Gastroesophageal sphincter (tissue), 3 donors: ENCODE data around the gene CHCHD6.

Experiments used
- CTCF ChIP-seq, 4 experiments: fragments of 200-600 bp in 2 of 4; fragments of 450-650 bp in 2 of 4; sonication (generic) in 1 of 4; IDR thresholded peaks; one replicate each; pipeline ENCODE4 v1.5.1; 2017 to 2019; ENCODE audit warnings: antibody characterized with exemption in 4 of 4, mild to moderate bottlenecking in 2 of 4, moderate library complexity in 2 of 4
- EP300 ChIP-seq: sonication (generic); formaldehyde crosslinking; IDR thresholded peaks from one replicate; pipeline ENCODE4 v1.6.1; 2017; ENCODE audit warnings: antibody characterized with exemption, mild to moderate bottlenecking
- POLR2A ChIP-seq, 2 donors: fragments of 450-650 bp; IDR thresholded peaks; one replicate each; pipeline ENCODE4 v1.6.1; 2017; ENCODE audit warnings: antibody characterized with exemption in 2 of 2, mild to moderate bottlenecking in 2 of 2, moderate library complexity in 1 of 2
- POLR2AphosphoS5 ChIP-seq: sonication (generic); formaldehyde crosslinking; IDR thresholded peaks from one replicate; pipeline ENCODE4 v1.6.1; 2017; ENCODE audit warnings: antibody characterized with exemption

DNA sequence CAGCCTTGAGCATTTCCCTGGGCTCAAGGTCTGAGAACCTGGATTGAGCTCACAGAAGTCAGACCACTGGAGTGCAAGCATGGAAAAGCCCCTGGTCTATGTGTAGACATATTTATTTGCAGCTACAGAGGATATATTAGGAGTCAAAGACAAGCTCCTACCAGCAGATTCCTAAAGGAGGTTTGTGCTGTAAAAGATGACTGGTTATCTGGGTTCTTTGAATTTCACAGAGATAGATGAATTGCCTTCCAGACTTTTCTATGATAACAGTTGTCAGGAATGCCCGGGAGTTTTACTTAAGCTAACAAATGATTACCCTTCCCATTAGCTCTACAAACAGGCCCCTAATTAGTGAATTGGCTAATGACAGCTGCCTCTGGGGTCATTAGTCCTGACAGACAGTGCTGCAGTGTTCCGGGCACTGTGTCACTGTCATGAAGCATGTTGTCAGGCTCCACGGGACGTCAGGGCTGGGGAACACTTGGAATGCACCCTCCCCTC lies 230.0 kb downstream of the CHCHD6 start:
- TF ChIP-seq CTCF (IDR thresholded peaks at IDR 0.05) = no peak
- TF ChIP-seq POLR2AphosphoS5 = no peak
- no peak for TF ChIP-seq POLR2A (IDR thresholded peaks at IDR 0.05)
- no peak for TF ChIP-seq EP300
